Measurements from ENCODE around the gene ANKFN1.

The ANKFN1 gene

DNA sequence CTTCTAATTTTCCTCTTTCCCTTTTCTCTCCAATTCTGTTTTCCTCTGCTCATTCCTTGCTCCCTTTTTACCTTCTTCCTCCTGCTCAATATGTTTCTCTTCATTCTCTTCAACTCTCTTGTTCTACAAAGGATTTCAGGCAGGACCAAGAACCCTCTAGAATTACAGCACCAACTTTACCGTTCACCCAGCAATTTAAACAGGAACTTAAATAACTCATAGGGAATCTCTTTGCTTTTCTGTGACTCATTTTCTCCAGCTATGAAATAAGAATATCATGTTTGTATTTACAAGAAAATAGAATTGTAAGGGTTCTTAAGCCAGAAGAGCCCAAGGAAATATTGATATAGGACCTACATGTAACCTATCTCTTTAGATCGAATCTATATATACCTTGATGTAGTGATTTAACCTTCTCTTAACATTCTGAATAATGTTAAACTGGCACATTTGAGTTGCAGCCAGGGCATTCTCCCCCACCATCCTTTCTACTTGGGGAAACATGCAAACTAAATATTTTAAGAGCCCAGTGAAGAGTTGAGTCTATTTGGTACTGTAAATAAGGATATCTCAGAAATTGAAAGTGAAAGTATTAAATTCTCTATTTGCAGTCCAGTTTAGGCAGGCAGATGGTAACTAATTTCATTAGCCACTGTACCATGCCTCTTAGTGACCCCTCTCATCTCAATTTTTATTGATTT, 137.0 kb downstream of the ANKFN1 start:
- no peak for DNase-seq

DNA sequence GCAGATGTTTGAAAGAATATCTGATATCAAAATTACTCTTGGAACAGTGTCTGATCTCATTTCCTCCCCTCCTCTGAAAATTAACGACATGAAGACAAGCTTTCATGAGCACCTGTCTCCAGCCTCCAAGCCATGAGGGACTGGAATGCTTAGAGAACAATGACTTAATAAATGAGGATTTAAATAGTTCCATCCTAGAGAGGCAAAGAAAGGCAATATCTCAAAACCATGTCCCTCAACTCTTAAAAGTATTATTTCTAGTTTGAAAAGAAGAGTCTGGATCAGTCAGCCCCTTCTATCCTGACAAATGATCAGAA, 137.5 kb downstream of the ANKFN1 start:
- no peak for DNase-seq

DNA sequence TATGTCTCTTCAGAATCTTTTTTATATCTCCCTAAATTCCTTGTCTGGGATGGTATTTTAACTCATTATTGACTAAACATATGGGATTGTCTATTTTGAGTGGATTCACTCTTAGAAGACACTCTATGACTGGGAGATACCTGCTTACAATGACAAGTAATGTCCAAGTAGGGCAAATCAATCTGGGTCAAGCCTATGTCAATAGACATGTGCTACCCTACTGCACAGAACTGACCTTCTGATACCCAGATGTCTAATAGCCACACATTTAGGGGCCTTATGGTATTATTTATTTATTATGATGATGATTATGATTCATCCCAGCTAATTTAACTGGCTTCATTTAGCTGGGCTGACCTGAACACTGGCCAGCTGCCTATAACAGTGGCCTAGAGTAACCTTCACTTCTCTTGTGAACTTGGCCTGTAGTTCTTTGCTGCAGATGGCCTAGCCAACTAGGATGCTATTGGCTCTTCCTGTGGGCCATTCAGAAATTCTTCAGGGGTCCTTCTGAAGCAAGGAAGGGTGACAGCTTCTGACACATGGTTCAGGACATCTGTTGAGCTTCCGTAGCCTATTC, 138.0 kb downstream of the ANKFN1 start:
- no peak for DNase-seq

DNA sequence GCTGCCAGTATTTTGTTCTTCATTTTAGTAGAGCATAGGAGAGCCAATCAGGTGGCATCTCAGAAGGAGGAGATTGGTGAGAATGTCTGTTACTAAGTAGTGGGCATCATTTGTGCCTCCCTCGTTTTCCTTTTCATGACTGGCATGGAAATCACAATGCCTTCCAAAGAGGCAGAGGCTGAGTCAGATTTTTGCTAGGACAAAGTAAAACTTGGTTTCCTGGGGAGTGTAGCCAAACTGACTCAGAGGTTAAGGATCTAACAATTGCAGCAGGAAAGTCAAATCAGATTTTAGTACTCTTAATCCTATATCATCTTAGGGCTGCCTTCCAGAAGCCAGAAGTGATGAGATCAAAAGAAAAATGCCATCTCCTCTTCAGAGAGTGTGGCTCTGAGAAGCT, 138.7 kb downstream of the ANKFN1 start:
- DNase-seq: no peak

DNA sequence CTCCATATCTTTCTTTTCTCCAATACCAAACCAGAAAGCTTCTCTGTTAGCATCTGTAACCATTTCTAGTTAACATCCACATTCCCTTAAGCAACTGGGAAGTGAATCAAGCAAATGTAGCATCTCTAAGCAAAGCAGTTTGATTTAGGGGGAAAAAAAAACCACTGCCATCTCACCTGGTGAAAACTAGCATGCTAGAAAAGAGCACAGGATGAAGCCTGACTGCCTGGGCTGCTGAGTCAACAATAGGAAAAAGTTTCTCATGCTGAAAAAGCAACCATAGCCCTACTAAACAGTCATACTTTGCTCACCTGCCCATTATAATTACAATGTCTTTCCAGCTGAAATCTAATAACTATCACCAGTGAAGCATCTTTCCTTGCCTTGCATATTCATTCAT, 139.3 kb downstream of the ANKFN1 start:
- DNase-seq: no peak

DNA sequence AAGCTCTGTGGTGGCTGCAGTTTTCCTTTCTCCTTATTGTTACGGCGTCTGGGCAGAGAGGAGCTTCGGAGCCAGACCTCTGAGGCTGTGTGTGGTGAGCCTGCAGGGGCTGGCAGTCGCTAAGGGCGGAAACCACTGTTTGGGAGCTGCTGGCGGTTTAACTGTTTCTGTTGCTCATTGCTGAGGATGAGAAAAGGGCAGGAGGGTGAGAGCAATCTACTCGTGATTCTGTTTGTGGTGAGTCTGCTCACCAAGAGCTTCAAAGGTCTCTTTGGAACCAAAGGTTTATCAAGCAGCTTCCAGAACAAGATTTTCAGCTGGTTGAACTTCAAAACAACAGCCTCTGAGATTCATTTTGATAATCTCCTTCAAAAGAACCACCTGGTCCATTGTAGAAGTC, 143.9 kb downstream of the ANKFN1 start:
- DNase-seq: no peak

DNA sequence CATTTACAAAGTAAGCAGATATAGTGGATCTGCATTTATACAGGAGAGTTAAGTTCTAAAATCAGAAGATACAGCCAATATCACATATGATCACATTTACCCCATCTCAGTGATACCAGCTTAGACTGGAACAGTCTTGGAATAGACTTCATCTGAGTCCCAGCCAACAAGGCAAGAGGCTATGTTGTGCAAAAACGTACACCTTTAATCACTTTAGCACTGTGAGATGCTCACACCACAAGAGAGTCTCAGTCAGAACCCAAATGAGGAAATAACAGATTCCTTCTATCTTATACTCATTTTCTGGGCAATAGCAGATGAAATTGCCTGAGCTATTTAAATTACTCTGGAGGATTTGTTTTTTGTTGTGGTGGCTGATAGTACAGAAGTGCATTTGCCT, 145.6 kb downstream of the ANKFN1 start:
- DNase-seq: no peak

DNA sequence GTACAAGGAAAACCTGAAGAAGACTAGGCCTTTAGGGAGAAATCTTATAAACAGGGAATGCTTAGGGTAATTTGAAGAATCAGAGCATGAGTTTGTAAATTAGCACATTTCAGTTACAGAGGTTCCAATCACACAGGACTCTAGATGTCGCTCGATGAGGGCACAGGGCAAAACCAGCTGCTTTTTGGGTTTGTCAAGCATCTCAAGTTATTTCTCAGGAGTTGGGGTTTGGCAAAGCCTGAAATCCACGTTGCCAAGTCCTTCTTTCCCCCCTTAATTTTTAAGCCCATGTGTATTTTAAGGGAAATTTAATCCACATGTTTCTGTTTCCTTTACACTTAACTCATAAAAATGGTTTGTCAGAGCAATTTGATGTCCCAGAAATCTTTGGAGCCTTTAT, 146.9 kb downstream of the ANKFN1 start:
- DNase-seq: no peak

DNA sequence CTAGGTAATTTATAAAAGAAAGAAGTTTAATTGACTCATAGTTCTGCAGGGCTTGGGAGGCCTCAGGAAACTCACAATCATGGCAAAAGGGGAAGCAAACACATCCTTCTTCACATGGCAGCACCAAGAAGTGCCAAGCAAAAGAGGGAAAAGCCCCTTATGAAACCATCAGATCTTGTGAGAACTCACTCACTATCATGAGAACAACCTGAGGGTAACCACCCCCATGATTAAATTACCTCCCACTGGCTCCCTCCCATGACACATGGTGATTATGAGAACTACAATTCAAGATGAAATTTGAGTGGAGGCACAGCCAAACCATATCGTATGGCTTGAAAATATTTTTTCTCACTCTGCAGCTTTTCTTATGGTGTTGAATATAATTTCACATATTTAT, 151.7 kb downstream of the ANKFN1 start:
- no peak for DNase-seq

DNA sequence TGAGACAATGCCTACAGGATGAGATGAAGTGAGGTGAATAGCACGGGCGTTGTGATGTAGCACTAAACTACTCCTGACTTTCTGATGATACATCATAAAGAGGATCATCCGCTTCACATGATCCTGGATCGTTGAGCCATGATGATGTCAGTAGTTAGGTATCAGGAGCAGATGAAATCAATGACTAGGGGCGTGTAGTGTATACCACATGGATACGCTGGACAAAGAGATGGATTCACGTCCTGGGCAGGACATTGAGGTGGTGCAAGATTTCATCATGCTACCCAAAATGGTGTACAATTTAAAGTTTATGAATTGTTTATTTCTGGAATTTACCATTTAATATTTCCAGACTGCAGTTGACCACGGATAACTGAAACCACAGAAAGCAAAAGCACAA, 156.6 kb downstream of the ANKFN1 start:
- DNase-seq: no peak

DNA sequence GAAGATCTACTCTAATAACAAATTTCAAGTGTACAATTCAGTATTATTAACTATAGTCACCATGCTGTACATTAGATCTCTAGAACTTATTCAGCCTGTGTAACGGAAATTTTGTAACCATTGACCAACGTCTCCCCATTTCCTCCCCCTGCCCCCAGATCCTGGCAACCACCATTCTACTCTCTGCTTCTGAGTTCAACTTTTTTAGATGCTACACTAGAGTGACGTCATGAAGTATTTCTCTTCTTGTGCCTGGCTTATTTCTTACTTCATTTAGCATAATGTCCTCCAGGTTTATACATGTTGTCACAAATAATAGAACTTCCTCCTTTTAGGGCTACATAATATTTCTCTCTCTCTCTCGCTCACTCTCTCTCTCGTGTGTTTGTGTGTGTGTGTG, 157.5 kb downstream of the ANKFN1 start:
- DNase-seq: no peak

DNA sequence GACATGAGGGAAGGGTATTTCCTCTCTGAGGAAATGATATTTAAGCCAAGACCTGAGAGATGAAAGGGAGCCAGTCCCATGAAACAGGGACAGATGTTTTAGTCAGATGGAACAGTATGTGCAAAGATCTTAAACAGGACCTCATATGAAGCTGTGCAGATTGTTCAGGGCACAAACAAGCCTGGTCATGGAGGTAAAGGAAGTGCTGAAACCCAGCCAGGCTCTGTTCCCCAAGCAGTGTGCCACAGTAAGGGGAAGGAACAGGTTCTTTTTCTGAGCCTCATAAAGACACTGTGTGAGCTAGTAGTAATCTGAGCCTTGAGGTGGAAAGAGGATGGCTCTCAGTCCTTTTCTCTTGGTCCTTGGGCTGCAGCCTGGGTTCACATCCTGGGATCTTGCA, 159.9 kb downstream of the ANKFN1 start:
- no peak for DNase-seq

DNA sequence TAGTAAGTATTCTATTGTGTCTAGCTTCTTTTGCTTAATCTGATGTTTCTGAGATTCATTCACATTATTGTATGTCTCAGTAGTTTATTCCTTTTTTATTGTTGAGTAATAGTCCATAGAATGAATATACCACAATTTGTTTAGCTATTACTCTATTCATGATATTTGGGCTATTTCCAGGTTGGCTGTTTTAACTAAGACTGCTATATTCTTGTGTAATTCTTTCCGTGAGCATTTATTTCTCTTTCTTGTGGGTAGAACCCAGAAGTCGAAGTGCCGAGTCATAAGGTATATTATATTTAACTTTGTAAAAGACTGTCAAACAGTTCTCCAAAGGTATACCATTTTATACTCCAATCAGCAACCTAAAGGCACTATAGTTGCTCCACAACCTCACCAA, 160.8 kb downstream of the ANKFN1 start:
- no peak for DNase-seq

DNA sequence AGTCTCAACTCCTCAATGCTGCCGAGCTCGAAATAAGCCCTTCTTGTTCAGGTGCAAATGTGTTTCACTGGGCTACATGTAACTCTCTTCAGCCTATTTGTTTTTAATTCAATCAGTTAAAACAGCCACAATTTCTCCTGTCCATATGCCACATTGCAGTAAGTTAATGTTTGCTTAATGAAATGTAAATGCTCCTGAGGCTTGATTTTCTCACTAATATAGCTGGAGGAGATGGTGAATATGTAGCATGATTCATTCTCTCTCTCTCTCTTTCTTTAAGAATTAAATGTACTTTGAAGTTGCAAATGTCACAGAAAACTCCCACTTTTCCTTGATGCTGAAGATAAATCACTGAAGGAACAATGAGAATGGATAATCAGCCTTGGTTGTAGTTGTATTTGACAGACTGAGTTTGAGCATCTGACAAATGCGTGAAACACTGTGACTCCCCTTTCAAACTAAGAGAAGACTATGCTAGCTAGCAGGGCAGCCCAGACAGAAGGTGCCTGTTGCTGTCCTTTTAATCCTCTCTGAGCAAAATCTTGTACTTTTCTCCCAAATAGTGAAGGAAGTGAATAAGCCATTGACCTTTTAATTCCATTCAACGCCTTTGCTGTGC, 161.8 kb downstream of the ANKFN1 start:
- DNase-seq: no peak

DNA sequence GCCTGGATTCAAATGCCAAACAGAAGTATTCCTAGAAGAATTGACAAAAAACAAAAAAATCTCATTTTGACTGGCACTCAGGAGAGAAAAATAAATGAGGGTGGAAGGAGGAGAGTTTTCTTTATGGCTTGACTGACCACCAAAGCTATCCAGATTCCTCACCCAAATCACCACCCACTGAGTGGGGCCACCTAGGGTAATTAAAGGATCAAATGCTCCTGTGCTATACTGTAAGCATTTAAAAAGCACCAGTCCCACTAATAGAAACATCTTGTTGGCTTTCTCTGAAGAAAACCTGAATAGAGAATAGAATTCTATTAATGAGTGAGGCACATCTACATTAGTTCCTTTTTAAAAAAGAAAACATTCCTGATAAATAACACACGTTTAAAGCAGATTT, 163.3 kb downstream of the ANKFN1 start:
- no peak for DNase-seq

DNA sequence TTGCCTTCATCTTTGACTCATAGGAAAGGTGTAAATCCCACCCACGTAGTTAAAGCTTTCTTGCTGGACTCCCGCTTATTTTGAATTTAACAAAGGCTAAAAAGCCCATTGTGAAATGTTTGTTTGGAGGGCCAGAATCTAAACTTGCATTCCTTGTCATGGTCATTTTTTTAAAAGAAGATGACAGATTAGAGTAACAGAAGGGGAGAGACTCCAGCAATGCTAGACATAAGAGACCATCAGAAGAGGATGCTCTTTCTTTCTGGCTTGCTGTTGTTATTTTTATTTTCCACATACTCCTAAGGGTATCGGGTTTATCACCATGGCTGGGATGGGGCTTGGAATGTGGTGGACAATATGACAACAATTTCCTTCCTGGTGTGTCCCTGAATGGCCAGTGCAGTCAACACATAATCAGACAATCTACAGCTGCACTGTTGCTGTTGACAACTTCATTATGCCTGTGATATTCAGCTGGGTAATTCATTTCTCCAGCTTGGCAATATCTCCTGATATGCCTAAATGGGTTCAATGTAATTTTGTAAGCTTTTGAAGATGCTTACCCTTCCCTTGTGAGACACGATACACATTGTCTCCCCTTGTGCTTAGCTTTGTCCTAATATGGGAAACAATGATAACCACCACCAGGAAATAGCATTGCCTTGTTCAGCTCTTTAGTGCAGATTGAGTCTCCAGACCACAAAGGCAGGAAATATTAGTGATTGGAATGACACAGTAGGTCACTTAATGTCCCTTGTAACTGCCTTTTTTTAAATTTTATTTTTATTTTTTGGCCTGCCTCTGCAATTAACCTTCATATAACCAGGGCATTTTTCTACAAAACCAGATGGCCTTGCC, 164.3 kb downstream of the ANKFN1 start:
- peak; percentile 1 for DNase-seq

DNA sequence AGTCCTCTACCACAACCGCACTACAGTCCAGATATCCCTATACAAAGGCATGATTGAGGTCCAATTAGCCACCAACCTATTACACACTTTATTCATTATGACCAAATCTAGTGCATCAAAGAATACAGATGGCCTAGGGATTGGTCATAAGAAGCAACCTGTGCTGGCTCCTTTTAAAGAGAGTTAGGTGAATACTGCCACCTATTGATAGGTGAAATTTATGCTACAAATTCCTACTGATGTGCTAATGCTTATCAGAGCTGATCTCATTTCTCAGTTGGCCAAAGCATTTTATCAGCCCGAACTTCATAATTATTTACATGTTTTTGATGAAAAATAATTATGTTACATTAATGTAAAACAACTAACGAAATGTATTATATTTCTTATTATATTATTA, 166.3 kb downstream of the ANKFN1 start:
- DNase-seq: peak; percentile 70

DNA sequence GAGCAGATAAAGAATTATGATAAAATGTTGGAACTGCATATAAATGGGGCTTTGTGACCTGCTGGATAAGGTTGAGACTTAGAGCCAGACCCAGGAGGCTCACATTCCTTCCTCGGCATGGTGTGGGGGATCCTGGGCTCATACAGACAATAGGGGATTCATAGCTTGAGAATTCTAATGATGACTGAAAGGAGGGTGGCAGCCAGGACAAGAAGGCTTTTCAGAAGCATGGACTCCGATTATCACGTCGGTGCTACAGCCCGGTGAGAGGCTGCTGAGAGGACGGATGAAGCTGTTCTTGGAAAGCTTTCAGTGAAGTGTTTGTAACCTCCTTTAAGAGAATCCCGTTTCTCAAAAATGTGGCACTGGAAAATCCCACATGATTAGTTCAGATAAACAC, 167.2 kb downstream of the ANKFN1 start:
- no peak for DNase-seq

DNA sequence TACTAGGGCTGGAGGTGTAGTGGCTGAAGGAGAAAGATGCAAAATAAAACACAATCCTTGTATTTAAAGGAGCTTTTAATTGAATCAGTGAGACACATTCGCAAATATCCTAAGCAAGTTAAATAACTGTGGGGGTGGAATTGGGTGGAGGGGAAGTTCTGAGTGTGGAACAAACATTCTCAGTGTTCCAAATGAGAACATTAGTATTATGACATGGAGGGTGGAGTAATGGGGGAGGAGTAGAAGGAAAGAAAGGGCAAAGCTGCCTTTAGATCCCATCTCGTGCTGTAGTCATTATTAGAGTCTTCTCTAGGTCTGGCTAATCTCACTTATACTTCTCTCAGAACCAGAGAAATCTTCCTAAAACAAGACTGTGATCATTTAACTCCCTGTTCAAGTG, 169.7 kb downstream of the ANKFN1 start:
- no peak for DNase-seq

DNA sequence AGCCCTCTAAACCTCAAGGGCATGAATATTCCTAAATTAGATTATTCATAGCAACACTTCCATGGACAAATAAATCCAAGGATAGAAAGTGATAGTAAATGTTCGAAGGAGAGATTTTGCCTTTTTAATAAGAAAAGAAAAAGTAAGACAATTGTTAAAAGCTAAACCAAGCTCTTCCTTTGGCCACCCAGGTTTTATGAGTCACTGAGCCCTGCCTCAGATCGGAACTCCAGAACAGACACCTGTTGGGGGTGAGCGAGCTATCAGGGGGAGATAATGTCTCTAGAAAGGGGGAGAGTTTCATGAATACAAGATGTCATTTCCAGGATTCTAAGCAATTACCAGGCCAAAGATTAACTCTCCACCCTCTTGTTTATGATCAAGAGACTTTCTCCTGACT, 171.4 kb downstream of the ANKFN1 start:
- DNase-seq: no peak

DNA sequence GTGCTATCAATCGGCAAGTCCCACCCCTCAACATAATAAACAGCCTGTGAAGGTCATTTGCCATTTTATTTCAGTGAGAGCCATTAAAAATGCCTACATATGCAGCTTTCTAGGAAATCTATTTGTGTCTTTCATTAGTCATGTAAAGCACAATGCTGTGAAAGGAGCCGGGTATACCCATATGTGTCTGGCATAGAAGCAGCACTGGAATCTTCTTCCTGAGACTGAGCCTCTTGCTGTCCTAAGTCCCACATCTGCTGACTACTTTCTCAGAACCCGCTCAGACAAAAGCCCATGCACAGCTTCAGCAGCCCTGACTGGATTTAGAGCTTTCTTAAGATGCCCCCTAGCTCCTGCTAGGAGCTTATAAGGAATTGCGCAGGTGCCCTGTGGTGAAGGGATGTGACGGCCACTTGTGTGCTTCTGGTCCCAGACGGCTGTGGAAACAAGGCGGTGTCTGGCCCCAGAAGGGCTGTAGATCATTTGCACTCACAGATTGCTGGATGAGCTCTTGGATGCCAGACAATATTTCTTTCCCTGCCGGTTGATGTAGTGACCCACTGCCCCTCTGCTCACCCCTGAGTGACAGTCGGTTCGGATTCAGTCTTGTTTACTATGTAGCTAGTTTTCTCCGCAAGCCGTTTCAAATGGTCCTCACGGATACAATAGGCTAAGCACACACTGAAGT, 172.2 kb downstream of the ANKFN1 start:
- no peak for DNase-seq

DNA sequence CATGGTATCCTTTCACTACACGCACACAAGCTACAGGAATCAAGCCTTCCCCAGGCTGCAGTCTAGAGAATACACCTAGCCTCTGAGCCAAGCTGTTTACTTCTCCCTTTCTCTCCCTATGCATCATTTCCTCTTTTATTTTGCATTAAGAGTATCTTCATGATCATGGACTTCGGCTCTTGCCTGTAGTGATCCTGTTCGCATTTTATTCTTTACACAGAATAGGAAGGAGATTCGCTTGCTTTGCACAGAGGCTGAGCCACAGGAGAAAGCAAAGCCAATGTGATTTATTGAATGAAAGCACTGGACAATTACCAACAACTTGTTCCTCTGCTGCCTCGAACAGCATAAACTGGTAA, 172.7 kb downstream of the ANKFN1 start:
- DNase-seq: no peak

DNA sequence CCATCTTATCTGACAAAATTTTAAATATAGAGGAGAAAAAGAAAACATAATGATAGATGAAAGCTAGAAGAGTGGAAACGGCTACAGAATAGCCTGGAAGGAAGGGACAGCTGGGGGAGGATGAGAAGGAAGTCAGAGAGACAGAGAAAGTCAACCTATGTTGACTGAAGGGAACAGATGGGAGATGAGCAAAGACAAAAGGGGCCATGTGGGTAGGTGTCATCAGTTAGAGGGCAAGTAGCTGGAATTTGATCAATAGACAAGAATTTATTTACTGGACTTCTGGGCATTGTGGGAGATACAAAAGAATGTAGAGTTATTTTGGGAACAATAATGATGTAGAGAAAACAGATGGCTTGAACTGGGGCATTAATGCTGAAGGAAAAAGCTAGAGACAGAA, 194.4 kb downstream of the ANKFN1 start:
- no peak for DNase-seq

DNA sequence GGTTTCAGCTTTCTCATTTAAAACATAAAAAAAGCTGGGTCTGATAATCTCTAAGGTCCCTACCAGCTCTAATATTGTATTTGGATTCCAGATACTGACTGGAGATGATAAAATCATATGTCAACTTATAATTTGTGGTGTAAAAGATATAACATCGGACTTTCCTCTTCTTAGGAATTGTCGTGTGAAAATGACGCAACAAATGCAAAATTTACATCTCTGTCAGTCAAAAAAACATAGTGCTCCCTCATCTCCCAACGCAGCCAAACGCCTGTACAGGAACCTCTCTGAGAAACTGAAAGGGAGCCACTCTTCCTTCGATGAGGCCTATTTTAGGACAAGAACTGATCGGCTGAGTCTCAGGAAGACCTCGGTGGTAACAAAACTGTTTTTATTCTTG, 197.3 kb downstream of the ANKFN1 start:
- no peak for DNase-seq
